Measurements from ENCODE around the gene LRMDA.

LRMDA gene

DNA sequence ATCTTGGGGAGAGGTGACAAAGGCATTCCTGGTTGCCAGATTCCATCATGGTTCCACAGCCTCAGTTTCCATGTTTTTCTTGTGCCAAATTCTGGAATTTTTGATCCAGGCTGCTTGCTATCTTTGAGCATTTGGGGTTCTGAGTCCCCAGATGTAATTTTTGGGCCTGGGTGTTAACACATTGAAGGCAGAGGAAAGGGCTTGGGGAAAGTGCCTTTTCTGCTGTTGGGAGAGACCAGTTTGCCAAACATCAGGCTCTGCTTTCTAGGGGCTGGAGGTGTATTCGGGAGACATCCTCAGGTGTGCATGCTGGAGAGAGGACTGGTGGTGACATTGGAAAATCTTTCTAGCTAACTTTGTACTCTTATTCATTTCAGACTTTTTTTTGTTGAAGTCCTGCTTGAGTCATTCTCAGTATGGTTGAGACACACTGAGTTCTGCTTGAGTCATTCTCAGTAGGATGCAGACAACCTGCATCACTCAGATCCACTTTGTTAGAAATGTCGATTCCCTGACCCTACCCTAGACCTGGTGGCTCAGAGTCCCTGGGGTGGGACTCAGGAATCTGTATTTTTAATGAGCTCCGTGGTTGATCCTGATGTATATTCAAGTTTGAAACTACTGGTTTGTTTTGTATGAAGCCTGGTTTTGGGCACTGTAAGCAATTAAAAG lies 101.0 kb downstream of the LRMDA start:
- H3K4me3 ChIP-seq (ENCODE audit: low read depth, low read length), result no peak overlapping the region
- TF ChIP-seq, protein P1, sequence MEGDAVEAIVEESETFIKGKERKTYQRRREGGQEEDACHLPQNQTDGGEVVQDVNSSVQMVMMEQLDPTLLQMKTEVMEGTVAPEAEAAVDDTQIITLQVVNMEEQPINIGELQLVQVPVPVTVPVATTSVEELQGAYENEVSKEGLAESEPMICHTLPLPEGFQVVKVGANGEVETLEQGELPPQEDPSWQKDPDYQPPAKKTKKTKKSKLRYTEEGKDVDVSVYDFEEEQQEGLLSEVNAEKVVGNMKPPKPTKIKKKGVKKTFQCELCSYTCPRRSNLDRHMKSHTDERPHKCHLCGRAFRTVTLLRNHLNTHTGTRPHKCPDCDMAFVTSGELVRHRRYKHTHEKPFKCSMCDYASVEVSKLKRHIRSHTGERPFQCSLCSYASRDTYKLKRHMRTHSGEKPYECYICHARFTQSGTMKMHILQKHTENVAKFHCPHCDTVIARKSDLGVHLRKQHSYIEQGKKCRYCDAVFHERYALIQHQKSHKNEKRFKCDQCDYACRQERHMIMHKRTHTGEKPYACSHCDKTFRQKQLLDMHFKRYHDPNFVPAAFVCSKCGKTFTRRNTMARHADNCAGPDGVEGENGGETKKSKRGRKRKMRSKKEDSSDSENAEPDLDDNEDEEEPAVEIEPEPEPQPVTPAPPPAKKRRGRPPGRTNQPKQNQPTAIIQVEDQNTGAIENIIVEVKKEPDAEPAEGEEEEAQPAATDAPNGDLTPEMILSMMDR (conservative IDR thresholded peaks at IDR 0.05; ENCODE audit: low read depth, low read length), result no peak
- DNase-seq (ENCODE audit: low read depth), result peak; percentile 28

DNA sequence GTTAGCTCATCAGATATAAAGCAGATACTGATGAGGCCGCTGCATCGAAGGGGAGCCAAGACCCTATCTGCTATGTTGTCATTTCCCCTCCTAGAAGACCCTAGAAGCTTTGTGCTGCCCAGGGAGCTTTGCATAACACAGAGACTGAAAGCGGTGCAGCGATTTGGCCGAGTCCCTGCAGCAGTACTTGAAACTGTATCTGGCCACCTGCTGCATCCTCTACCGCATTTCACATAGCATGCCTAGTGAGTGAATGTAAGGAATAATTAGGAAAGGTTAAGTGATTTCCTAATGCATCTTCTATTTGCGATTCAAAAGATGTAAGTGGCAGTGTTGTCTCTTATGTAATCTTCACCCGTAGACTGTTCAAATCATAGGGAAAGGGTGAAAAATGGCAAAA lies 106.7 kb downstream of the LRMDA start:
- no peak overlapping the region for H3K4me3 ChIP-seq (ENCODE audit: low read depth, low read length)
- TF ChIP-seq, protein P1 (conservative IDR thresholded peaks at IDR 0.05; ENCODE audit: low read depth, low read length), result no peak
- DNase-seq (ENCODE audit: low read depth), result no peak

DNA sequence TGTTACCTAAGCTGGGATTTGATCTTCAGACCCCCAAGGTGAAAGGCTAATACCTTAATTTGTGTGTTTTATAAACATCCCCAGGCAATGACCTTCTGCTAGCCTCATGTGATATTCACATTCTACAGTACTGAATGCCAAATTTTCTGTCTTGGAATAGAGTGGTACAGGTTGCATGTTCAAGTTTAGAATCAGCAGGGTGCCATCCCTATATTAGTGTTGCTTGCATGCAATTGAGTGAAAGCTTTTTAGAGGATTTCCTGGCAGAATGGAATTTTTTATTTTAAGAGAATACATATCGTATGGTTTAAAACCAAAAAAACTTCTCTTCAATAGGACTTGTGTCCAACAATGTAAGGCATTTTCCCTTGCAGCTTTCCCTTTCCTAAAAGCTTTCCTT lies 107.3 kb downstream of the LRMDA start:
- H3K4me3 ChIP-seq (ENCODE audit: low read depth, low read length), result no peak overlapping the region
- DNase-seq (ENCODE audit: low read depth), result no peak
- TF ChIP-seq, protein P1 (conservative IDR thresholded peaks at IDR 0.05; ENCODE audit: low read depth, low read length), result no peak

DNA sequence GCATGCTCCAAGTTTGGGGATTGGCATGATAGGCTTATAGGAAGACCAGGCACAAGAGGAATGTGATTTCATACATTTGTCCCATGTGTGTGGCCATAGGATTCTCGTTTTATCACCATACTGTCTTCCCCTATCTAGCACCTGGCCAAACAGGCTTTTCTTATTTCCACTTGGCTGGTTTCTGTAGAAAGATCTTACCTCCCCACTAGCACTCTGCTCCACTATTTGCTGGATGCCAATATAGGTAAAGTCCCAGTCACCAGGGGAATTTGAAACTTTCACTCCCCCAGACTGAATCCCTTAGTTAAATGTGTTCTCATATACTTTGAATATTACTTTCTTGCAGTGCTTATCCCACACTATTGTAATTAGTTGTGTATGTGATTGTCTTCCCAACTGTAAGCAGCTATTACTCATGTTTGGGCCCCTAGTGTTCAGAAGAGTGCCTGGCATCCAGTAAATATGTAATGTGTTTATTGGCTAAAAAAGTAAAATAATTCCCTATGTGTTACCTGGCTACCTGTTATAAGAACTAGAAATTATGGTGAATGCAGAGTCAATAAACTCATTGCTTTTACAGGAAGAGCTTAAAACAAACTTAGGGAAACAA lies 109.0 kb downstream of the LRMDA start:
- H3K4me3 ChIP-seq (ENCODE audit: low read depth, low read length), result no peak overlapping the region
- DNase-seq (ENCODE audit: low read depth), result no peak
- TF ChIP-seq, protein P1 (conservative IDR thresholded peaks at IDR 0.05; ENCODE audit: low read depth, low read length), result no peak

DNA sequence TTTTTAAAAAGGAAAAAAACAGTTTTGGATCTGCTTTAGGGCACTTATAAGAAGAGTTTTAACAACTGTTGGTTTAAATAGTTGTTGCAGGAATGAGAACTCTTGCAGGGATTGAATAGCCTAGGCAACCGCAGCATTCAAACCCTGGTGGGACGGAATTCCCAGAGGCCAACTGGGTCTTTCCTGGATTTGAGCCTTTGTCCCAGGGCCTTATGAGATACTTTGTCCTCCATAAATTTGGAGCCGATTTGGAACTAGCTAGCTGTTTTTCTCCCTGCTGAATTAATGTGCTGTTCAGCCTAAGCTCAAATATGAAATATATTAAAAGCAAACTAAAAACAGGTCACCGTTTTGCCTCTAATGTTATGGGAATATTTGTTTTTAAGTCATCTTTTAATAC lies 109.6 kb downstream of the LRMDA start:
- DNase-seq (ENCODE audit: low read depth), result no peak
- TF ChIP-seq, protein P1 (conservative IDR thresholded peaks at IDR 0.05; ENCODE audit: low read depth, low read length), result no peak
- no peak overlapping the region for H3K4me3 ChIP-seq (ENCODE audit: low read depth, low read length)

DNA sequence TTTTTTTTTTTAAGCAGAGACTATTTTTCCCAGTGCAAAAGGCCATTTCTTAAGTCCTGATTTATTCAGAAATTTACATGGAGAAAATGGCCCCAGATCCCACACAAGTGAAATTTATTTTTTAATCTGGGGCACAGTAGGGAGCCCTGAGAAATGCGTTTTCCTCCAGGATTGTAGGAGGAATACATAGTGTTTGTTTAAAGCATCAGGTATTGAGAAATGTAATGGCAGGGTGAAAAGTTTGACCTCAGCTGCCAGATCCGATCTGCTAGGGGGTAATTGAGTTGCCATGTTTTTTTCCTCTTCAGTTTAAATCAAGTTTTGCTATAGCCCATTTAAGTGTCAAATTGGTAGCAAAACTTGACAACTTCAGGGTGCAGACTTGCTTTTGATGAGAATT lies 110.0 kb downstream of the LRMDA start:
- H3K4me3 ChIP-seq (ENCODE audit: low read depth, low read length), result no peak overlapping the region
- TF ChIP-seq, protein P1 (conservative IDR thresholded peaks at IDR 0.05; ENCODE audit: low read depth, low read length), result no peak
- DNase-seq (ENCODE audit: low read depth), result no peak

DNA sequence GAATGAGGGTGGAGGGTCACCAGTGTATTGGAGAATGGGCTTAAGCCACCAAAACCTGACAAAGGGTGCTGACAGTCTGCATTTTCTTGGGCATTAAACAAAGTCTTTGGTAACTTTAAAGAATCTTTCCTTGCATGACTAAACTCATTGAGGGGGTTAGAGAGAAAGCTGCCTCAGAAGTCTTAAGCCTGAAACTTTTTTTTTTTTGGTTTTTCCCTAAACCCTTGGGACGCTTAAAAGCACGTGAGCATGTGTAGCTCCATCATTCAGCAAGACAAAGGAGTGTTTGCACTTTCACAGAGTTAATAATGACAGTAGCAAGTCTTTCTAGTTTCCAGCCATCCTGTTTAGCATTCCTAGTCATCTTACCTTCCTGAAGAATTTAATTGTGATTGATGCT lies 110.7 kb downstream of the LRMDA start:
- TF ChIP-seq, protein P1 (conservative IDR thresholded peaks at IDR 0.05; ENCODE audit: low read depth, low read length), result no peak
- no peak overlapping the region for H3K4me3 ChIP-seq (ENCODE audit: low read depth, low read length)
- no peak for DNase-seq (ENCODE audit: low read depth)
